Prostate gland (tissue), 2 donors: ENCODE measurements around the gene TTLL5.

Experiments
- CTCF ChIP-seq, 4 experiments: fragments of 200-600 bp in 2 of 4; fragments of 450-650 bp in 2 of 4; sonication (generic) in 2 of 4; IDR thresholded peaks; 1 replicate in 3 of 4; 2 replicates in 1 of 4; pipeline ENCODE4 v1.5.1; 2016 to 2019; ENCODE audit warnings: antibody characterized with exemption in 4 of 4, mild to moderate bottlenecking in 2 of 4, moderate library complexity in 2 of 4
- POLR2A ChIP-seq: fragments of 450-650 bp; IDR thresholded peaks from one replicate; pipeline ENCODE4 v1.6.1; 2016; ENCODE audit warnings: antibody characterized with exemption, mild to moderate bottlenecking
- POLR2AphosphoS5 ChIP-seq: sonication (generic); formaldehyde crosslinking; IDR thresholded peaks from one replicate; pipeline ENCODE4 v1.6.1; 2017; ENCODE audit warnings: antibody characterized with exemption

GRCh38 chr14:75842551-75842950 lies 181.5 kb downstream of the TTLL5 start:
- TF ChIP-seq POLR2A (no peak), CTCF (IDR thresholded peaks at IDR 0.05) (no peak), POLR2AphosphoS5 (no peak)
